ENCODE results near the gene PKP4. TPM values are rescaled to one million over a fixed set of nuclear protein-coding genes. Genes with fewer than 3 reads are reported as not detected.

PKP4 gene
- total RNA-seq, 1 donor from 2014 or later = 60.8 TPM

DNA sequence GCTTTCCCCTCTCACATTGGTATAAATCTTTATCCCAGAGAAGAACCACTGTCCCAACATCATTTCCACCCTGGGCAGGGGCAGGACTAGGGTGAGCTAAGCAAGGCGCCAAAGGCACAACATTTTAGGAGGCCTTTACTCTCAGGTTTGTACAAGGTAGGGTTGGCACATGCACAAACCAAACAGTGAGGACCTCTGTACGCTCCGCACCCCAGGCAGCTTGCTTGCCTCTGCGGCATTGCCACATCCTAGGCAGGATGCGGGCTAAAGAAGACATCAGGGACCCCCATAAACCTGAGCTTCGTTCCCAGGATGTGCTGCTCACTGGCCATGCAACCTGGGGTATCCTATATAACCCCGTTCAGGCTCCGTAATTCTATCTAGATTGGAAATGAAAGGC, 210.2 kb downstream of the PKP4 start:
- peak overlapping the region in 1 of 2 donors; percentile 7 for H3K27ac ChIP-seq
- H3K36me3 ChIP-seq = peaks cover 5 to 23% of the 10 kb centered on the region in 2 donors
- H3K4me3 ChIP-seq = no peak overlapping the region
- no peaks in the 10 kb centered on the region for H3K9me3 ChIP-seq
- no peaks in the 10 kb centered on the region for H3K27me3 ChIP-seq
- intact Hi-C loops (cut with DNase I) = loop anchor here (10.0 kb wide), 1 partner anchor 212 kb away; the partner anchor contains the start of genes CCDC148 and PKP4
- TF ChIP-seq, protein P1, sequence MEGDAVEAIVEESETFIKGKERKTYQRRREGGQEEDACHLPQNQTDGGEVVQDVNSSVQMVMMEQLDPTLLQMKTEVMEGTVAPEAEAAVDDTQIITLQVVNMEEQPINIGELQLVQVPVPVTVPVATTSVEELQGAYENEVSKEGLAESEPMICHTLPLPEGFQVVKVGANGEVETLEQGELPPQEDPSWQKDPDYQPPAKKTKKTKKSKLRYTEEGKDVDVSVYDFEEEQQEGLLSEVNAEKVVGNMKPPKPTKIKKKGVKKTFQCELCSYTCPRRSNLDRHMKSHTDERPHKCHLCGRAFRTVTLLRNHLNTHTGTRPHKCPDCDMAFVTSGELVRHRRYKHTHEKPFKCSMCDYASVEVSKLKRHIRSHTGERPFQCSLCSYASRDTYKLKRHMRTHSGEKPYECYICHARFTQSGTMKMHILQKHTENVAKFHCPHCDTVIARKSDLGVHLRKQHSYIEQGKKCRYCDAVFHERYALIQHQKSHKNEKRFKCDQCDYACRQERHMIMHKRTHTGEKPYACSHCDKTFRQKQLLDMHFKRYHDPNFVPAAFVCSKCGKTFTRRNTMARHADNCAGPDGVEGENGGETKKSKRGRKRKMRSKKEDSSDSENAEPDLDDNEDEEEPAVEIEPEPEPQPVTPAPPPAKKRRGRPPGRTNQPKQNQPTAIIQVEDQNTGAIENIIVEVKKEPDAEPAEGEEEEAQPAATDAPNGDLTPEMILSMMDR (IDR thresholded peaks at IDR 0.05) = no peak
- H3K4me1 ChIP-seq = peaks cover 0 to 3% of the 10 kb centered on the region in 2 donors
- no peak for DNase-seq (ENCODE audit: low spot score in 2 of 2)

DNA sequence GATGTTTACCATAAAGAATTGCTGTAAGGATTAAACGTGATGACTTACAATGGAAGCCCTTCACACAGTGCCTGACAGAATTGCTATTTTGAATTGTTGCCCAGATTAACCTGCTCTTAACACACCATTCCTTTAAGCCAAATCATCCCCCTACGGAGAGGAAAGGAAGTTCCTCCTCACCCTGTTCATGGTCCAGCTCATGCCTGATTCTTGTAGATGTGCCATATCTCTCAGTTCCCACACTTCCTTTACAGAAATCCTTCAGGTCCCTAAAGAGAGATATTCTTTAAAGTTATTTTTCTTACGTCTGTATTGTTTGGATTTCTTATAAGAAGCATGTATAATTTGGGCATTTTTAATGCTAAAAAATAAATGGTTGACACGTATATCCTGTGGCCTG, 210.8 kb downstream of the PKP4 start:
- intact Hi-C loops (cut with DNase I) = loop anchor here (10.0 kb wide), 1 partner anchor 213 kb away; the partner anchor contains the start of genes CCDC148 and PKP4
- no peak for DNase-seq (ENCODE audit: low spot score in 2 of 2)
- Histone ChIP-seq H3K27ac (peak overlapping the region; percentile 18 to 49), H3K4me3 (no peak overlapping the region), H3K27me3 (no peaks in the 10 kb centered on the region), H3K36me3 (peaks cover 5 to 19% of the 10 kb centered on the region in 2 donors), H3K9me3 (no peaks in the 10 kb centered on the region), H3K4me1 (peaks cover 0 to 3% of the 10 kb centered on the region in 2 donors)
- TF ChIP-seq, protein P1 (IDR thresholded peaks at IDR 0.05) = no peak

DNA sequence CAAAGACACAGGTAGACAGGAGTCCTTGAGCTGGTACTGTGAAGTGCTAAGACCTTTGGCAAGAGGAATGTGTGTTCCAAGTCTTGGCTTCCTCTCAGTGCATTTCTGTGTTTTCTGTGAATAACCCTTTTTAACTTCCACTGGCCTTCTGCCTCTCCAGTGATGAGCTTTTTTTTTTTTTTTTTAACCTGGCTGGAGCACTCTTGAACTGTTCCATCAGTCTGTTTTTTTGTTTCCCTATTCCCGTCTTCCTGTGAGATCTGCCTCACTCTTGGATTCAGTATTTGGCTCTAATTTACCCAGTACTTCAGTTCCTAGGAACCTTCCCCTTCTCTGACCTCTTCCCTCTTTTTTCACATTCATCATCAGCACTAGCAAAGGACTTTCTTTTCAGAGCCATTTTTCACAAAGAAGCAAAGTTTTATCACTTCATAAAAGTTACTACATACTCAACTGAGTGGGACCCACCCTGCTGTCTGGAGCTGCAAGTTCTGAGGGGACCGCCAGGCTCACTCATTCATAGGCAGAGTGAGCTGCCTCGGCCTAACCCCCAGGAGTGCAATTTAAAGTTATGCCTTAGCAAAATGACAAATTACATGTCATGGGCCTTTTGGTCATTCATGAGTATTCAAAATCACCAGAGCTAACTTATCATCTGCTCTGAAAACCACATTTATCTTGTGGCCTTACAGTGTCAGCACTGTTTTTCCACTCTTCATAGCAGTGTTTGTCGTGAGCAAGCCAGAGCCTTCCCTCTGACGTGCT, 211.4 kb downstream of the PKP4 start:
- H3K4me3 ChIP-seq = no peak overlapping the region
- TF ChIP-seq, protein P1 (IDR thresholded peaks at IDR 0.05) = no peak
- H3K27me3 ChIP-seq = no peaks in the 10 kb centered on the region
- intact Hi-C loops (cut with DNase I) = loop anchor here (10.0 kb wide), 1 partner anchor 213 kb away; the partner anchor contains the start of genes CCDC148 and PKP4
- peaks cover under 1 to 13% of the 10 kb centered on the region in 2 donors for H3K36me3 ChIP-seq
- peak overlapping the region; percentile 23 to 49 for H3K27ac ChIP-seq
- H3K4me1 ChIP-seq = peaks cover 0 to 3% of the 10 kb centered on the region in 2 donors
- DNase-seq (ENCODE audit: low spot score in 2 of 2) = no peak
- no peaks in the 10 kb centered on the region for H3K9me3 ChIP-seq

DNA sequence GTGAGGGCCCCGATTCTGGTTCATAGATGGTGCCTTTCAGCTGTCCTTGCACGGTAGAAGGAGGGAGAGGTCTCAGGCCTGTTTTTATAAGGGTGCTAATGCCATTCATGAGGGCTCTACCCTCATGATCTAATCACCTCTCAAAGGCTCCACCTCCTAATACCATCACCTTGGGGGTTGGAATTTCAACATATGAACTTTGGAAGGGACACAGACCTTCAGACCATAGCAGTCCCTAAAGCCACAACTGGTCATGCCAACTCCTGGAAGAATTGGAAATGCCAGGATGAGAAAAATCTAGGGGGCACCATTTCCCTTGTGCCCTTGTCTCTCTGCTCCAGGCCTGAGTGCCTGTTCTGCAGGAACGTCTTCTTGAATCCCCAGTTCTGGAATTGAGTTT, 213.5 kb downstream of the PKP4 start:
- no peaks in the 10 kb centered on the region for H3K27me3 ChIP-seq
- H3K27ac ChIP-seq = no peak overlapping the region
- no peak overlapping the region for H3K4me3 ChIP-seq
- H3K36me3 ChIP-seq = peaks cover 3 to 22% of the 10 kb centered on the region in 2 donors
- peaks cover 0 to 3% of the 10 kb centered on the region in 2 donors for H3K4me1 ChIP-seq
- TF ChIP-seq, protein P1 (IDR thresholded peaks at IDR 0.05) = no peak
- DNase-seq (ENCODE audit: low spot score in 2 of 2) = no peak
- intact Hi-C loops (cut with DNase I) = no loop called here
- no peaks in the 10 kb centered on the region for H3K9me3 ChIP-seq

DNA sequence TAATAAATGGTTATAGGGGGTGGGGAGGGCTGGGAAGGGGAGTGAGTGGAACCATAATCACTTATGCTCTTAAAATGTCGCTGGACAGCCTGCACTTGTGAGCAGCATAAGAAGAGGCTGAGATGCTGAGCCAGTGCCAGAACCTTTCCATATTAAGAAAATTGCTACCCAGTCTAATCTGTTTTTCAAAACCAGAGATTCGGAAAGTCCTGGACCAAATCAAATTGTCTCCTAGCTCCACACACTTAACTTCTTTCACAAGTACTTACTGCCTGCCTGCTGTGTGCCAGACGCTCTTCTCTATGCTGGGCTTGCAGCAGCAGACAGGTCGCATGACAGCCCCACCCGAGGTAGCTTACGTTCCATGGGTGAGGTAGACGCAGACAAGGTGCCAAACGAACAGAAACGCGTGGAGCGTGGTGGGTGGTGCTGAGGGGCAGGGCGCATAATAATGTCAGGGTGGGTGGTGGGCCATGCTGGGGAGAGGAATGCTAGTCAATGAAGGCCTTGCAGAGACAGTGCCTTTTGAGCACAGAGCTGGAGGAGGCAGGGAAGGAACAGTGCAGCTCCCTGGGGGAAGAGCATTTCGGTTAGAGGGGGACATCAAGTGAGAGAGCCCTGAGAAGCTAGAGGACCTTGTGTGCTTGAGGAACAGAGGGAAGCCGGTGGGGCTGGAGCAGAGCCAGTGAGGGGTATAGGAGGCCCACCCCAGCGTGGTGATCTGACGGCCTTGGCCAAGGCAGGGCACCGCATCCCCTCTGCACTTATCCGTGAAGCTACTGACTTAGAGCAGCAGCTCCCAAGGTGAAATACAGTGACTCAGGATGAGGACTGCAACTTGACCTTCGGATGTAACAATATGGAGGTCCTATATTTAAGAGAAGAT, 214.9 kb downstream of the PKP4 start:
- Histone ChIP-seq H3K27me3 (no peaks in the 10 kb centered on the region), H3K9me3 (no peaks in the 10 kb centered on the region), H3K27ac (no peak overlapping the region), H3K36me3 (peaks cover 7 to 33% of the 10 kb centered on the region in 2 donors), H3K4me3 (no peak overlapping the region), H3K4me1 (peaks cover 0 to 3% of the 10 kb centered on the region in 2 donors)
- DNase-seq (ENCODE audit: low spot score in 2 of 2) = no peak
- TF ChIP-seq, protein P1 (IDR thresholded peaks at IDR 0.05) = no peak
- intact Hi-C loops (cut with DNase I) = no loop called here

Measured in ascending aorta (tissue), 2 donors.